Stimulated activated naive CD4-positive, alpha-beta T cell (primary cell): ENCODE data around the gene MDFI.

Source experiments
- DNase-seq, 6 experiments: peaks; one replicate each; lab custom pipeline; 2025; lab: John Stamatoyannopoulos, UW

MDFI gene

GRCh38 chr6:41634657-41635056, 3.6 kb upstream of the MDFI start:
- DNase-seq: no peak

- no peak for DNase-seq
Measured at GRCh38 chr6:41635365-41635764, 2.9 kb upstream of the MDFI start.

DNA sequence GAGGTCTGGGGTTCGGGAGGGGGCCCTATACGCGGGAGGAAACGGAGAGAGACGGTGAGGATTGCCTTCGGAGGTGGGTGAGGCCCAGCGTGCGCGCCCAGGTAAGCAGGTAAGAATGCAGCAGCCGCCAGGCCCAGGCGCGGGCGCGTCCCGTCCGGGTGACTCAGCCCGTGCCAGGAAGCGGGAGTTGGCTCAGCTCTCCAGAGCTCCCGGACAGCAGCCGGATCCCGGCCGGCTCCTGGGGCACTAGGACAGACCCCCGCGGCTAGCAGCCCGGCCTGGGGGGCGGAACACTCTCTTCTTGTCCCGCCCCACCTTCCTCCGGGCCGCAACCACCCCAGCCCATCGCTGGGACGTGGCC, 1.5 kb upstream of the MDFI start:
- DNase-seq: no peak

DNA sequence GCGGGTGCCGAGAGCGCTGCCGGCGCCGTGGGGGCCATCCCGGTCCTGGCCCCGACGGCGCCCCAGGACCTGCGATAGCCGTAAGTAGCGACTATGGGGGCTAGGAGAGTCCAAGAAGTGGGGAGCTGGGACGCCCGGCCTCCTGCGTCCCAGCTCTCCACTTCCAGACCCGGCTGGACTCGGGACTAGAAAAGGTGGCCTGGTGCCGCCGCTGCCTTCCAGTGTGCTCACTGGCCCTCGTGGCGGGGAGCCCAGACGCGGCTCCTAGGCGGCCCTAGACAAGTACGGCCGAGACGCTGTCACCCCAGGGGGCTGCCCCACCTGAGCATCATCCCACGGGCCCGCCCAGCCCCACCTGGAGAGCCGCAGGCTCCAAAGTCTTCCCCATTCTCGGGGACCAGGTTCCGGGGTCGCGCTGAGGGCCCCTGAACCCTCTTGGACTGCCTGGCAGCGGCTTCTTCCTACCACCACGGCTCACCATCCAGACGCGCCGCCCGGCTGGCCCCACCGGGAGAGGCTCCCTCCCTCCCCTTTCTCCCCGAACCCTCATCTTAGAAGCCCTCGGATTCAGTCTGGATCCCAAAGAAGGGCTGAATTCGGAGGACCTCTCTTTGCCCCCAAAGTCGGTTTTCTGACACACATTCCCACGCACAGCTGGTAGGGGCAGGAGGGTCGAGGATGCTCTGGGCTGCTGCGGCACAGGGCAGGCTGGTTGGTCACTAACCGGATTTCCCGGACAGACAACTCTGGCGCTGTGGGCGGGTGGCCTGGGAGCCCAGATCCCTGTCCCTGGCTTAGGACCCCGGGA, 870 bp upstream of the MDFI start:
- DNase-seq: no peak

GRCh38 chr6:41638935-41639808, 904 bp downstream of the MDFI start:
- DNase-seq: no peak

DNA sequence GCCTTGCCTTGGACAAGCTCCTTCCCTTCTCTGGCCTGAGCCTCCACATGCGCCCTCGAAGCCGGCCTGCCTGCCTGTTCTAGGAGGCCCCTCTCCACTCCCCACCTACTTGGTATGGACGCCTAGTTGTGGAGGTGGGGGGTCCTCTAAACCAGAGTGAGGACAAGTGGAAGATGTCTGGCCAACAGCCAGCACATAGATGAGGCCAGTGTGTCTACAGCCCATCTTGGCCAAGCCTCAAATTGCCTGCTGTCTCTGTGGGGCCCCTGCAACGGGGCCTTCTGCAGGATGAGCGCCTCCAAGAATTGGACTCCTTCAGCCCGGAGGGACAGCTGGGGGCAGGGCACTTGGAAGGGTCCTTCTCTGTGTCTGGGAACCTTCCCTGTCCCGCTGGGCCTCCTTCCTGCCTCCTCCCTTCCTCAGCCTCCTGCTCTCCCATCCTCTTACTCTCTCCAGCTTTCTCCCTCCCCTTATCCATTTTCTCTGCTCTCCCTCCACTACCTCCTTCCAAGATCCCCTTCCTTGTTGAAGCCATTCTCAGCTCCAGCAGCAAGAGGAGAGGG, 1.6 kb downstream of the MDFI start:
- no peak for DNase-seq

DNA sequence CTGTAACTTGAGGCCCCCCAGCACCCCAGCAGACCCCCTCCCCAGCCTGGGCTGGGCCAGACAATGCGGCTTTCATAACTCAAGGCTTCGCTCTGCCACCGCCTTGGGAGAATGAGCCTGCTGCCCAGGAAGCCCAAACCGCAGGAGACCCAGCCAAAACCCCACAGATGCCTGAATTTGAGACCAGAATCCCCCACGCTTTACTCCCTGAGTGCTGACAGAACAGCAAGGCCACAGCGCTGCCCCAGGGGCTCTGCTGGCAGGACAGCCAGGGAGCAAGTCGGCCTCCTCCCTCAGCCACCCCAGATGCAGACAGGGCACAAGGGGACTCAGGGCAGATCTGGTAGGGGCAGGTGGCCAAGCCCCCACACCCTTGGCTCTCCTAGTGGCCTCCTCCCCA, 2.2 kb downstream of the MDFI start:
- no peak for DNase-seq

GRCh38 chr6:41641352-41641925, 3.2 kb downstream of the MDFI start:
- no peak for DNase-seq

GRCh38 chr6:41642090-41642959, 4.1 kb downstream of the MDFI start:
- no peak for DNase-seq

- no peak for DNase-seq
Measured at GRCh38 chr6:41642960-41643898, 5.0 kb downstream of the MDFI start.

DNA sequence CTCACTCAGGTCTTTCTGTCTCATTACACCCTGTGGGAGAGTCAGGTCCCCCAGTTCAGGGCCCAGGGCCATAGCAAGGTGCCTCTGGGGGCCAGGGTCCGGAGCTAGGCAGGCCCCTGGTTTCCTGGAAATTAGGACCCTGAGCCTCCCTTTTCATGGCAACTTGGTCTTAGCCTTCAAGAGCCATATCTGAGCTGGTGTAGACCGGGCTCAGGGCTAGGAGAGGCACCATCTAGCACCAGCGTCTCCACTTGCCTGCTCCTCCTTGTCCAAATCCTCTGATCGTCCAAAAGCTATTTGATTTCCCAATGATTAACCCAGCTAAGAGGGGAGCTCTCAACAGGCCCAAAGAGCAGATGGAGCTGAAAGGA, 5.6 kb downstream of the MDFI start:
- DNase-seq: no peak

GRCh38 chr6:41644297-41644879, 6.1 kb downstream of the MDFI start:
- no peak for DNase-seq

GRCh38 chr6:41645007-41645618, 6.8 kb downstream of the MDFI start:
- DNase-seq: no peak

DNA sequence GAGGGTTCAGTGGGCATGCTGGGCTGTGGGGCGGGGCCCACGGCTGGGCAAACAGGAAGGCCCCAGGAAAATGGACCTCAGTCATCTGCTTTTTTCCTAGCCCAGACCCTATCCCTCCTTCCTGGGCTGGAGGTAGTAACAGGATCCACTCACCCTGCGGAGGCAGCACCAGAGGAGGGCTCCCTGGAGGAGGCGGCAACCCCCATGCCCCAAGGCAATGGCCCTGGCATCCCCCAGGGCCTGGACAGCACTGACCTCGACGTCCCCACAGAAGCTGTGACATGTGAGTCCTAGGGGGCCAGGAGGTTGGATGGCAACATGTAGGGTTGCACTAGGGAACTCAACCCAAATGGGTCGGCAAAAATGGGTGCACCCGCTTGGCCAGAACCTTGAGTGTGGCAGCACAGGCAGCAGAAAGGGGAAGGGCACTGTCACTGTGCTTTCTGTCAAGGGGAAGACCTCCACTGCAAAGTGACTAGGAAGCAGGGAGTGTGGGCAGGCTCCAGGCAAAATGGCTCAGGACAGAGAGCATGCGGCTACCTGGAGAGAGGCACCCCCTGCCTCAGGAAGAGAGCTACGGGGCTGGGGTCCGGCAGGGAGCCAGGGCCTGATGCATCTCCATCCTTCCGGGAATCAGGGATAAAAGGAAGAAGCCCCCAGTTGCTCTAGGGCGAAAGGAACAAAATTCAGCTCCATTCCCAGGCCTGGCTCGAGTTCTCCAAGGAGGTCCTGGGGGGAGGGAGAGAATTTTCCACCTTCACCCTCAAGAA, 7.9 kb downstream of the MDFI start:
- DNase-seq: no peak

DNA sequence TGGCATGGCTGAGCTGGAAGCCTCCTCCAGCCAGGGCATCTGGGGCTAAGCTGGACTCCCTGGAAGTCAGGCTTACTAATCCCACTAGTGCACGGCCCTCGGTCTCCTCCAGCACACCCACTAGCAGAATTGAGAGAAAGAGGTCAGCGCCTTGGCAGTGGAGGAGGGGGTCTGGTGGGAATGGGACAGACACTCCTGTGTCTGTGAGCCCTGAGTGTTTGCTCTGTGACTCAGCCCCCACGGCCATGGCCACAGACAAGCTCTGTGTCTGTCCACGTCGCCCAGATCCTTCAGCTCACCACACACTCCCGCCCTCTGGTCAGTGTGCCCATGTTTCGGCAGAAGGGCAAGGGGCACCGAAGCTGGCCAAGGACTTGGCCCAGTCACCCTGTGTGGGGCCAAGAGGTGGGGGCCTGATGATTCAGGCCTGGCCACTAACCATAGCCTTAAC, 8.8 kb downstream of the MDFI start:
- DNase-seq: no peak

DNA sequence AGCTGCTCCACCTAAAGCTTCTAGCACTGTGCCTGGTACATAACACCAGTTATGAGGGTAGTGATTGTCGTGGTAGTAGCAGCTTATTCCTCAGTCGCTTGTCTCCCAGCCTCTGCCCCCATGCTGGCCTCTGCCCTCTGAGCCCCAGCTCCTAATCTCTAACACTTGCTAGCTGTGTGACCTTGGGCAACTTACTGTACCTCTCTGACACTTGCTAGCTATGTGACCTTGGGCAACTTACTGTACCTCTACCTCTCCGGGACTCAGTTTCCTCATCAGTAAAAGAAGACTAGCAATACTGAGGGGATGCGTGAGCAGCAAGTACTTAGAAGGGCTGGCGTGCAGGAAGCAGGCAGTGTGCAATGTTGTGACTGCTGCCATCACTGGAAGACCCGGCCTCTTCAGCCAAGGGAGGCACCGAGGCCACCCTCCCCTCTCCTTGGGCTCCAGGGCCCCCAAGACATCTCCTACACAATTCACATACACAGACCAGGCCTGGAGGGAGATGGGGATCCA, 9.9 kb downstream of the MDFI start:
- no peak for DNase-seq

- DNase-seq: no peak
Measured at GRCh38 chr6:41648921-41649320, 10.7 kb downstream of the MDFI start.

- DNase-seq: no peak
Measured at GRCh38 chr6:41649596-41649995, 11.3 kb downstream of the MDFI start.

- no peak for DNase-seq
Measured at GRCh38 chr6:41650120-41650519, 11.9 kb downstream of the MDFI start.
